Erythroblast (primary cell): ENCODE results near the gene ADCK1.

Experiments
- GATA1 ChIP-seq: IDR thresholded peaks from 2 replicates; pipeline ENCODE4 v1.6.1; 2011; ENCODE audit warnings: low read depth, mild to moderate bottlenecking, control low read depth, low read length, moderate library complexity
- POLR2A ChIP-seq: IDR thresholded peaks from 2 replicates; pipeline ENCODE4 v1.6.1; 2011; ENCODE audit warnings: mild to moderate bottlenecking, low read length

DNA sequence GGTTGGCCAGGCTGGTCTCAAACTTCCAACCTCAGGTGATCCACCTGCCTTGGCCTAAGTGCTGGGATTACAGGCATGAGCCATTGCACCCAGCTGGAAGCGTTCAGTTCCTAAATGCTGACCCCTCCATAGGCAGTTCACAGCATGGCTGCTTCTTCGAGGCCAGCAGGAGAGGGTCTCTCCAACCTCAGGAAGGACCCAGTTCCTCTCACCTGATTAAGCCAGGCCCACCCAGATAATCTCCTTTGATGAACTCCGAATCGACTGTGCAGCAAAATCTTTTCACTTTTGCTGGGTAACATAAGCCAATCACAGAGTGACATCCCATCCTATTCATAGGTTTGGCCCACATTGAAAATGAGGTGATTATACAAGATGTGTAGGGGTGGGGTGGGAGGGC is 165.1 kb downstream of the ADCK1 start:
- TF ChIP-seq POLR2A (no peak), GATA1 (no peak)
